DMS79 (cell line): ENCODE data around the gene SCD5.

Source experiments
- DNase-seq: peaks from one replicate; lab custom pipeline; 2025; lab: John Stamatoyannopoulos, UW

Gene SCD5

DNA sequence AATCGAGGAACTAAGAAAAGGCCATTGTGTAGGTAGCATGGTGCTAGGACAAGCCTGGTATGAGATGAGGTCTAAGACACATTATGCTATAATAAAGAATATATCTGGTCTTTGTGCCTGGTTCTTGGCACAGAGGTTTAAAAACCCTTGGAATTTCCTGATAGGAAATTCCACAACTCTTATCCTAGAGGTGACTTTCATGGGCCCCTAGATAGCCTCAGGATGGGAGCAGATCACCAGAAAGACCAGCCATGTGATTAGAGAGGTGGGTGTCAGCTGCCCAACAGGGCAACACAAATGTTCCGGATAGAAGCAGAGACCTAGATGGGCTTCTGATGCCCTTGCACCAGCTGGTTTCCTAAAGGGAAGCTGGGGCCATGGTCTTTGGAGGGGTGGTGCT, 107.2 kb downstream of the SCD5 start:
- no peak for DNase-seq

DNA sequence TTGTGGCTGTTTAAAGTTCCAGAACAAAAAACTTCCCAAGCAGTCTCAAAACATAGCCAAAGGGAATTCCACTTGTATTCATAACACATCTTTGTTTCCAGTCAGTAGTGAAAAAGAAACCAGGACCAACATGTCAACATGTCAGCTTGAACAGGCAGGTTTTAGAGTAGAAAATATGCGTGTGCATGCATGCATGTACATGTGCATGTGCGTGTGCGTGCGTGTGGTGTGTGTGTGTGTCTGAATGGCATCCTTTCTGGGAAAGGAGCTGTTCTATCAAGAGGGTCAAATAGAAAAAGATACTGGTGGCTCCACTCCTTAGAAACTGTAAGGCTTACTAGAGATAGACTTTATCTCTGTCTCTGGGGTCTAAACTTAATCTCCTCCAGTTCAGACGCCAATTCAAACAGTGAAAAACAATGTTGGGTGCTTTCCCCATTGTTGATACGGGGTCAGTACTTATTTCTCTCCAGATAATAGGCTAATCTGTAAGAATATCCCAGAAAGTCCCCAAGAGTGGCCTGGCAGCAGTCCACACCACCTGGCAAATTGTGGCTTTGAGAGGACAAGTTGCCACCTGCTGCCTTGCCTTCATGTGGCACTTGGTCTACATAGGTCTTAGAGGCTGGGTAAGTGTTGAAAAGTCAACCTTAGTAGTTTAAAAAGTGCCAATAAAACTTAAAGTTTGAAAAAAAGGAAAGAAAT, 110.4 kb downstream of the SCD5 start:
- no peak for DNase-seq

GRCh38 chr4:82687531-82687930, 111.1 kb downstream of the SCD5 start:
- no peak for DNase-seq

DNA sequence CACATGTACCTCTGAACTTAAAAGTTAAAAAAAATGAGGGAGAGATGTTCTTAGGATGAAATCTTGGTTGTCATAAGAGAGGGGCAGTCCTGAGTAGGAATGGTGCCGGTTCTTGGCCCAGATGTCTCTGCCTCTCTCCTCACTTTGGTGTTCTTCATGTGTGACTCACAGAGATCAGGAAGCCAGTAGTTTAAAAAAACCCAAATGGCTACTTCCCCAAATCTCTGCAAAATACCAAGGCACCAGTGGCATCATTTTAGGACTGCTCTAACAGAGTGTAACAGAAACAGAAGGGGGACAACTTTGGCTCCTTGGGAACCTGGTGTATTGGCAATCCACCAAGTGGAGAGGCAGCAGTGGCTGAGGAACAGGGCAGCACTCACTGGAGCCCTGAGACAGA, 116.8 kb downstream of the SCD5 start:
- no peak for DNase-seq

- DNase-seq = no peak
Measured at GRCh38 chr4:82680834-82681233, 117.8 kb downstream of the SCD5 start.

- DNase-seq = no peak
Measured at GRCh38 chr4:82679531-82679930, 119.1 kb downstream of the SCD5 start.

DNA sequence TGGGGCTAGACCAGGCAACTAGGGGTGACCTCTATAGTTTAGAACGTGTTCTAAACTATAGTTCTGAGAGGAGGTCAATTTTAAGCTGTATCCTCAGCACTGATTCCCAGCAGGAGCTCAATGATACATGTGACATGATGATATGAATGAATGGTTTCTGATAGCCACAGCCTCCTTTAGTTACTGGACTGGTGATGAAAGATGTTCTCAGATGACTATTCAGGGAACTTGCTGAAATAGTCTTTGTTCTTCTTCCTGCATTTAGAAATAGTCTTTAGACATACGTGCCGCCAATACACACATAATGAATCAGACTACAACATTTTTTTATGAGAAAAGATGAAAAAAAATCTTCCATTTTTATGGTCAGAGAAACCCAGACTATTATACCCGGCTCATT, 120.5 kb downstream of the SCD5 start:
- no peak for DNase-seq

DNA sequence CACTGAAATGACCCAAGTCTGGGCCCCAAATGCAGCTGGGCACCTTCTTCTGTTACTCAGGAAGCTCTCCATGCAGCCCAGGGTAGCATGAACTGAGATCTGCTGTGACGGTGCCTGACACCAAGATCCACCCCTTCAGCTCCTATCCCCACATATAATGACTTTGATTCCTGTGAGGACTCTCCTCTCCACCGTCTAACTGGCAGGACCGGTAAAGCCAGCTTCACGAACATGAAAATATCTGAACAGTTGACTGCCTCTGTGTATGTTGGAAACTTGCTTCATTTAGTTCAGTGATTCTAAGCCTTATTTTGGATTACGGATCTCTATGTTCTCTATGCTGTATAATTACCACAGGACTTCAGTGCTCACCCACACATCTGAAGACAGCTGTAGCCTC, 121.3 kb downstream of the SCD5 start:
- DNase-seq = no peak

- no peak for DNase-seq
Measured at GRCh38 chr4:82667761-82668480, 130.7 kb downstream of the SCD5 start.

DNA sequence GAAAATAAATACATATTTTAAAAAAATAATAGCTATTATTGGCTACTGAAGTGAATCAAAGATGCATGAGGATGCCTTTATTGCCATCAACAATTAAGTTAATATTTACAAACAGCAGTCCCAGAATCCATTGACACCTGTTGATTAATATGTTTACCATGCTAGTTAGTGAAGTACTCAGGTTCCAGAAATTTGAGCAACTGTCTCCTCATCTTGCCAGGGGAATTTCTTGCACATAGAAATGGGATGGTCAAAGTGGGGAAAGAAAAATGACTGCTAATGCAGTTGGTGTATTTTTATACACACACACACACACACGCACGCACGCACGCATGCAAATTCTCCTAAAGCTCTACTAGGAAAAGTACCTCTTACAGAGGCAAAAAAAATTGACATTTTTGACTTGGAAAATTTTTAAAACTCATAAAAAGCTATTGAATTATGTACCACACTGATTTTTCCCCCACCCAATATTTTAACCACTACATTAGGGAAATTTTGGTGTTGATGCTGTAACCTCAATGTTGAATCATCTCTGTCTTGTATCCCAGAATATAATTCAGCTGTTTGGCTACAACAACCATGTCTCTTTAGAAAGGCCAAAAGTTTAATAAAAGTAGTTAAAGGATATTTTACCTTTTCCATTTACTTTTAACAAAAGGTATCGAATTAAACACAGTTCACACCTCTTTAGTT, 131.5 kb downstream of the SCD5 start:
- DNase-seq = no peak

DNA sequence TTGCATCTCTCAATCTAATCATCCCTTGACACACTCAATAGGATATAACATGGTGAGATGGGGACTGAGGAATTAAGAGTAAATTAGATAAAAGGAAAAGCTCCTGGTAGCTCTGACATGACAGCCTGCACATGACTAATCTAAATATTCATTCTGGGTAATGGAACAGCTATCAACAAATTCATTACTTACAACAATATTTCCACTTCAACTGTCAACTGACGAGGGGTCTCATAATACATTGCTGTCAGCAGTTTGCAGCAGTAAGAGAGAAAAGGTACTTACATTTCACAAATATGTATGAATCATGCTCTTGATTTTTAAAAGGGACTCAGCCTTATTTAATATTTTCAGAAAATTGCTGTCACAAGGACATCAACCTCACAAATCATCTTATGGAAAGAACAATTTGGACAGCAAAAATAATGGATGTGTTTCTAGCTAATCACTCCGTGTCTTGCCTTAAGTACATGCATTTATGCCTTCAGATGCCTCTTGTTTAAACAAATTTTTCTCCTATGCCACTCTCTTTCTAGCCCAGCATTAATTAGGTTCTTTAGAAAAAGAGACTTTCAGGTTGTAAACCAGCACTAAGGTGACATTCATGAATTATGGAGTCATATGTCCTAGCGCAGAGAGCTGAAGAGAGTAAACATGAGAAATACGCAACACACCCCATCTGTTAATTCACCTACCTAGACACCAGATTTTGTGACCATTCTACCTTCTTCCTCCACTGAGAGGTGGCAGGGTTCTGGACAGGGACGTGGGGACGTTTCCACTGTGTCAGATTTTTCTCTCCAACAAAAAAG, 137.2 kb downstream of the SCD5 start:
- no peak for DNase-seq

GRCh38 chr4:82652062-82652461, 146.5 kb downstream of the SCD5 start:
- DNase-seq = no peak

- no peak for DNase-seq
Measured at GRCh38 chr4:82650868-82651267, 147.7 kb downstream of the SCD5 start.

GRCh38 chr4:82648356-82648755, 150.2 kb downstream of the SCD5 start:
- no peak for DNase-seq

DNA sequence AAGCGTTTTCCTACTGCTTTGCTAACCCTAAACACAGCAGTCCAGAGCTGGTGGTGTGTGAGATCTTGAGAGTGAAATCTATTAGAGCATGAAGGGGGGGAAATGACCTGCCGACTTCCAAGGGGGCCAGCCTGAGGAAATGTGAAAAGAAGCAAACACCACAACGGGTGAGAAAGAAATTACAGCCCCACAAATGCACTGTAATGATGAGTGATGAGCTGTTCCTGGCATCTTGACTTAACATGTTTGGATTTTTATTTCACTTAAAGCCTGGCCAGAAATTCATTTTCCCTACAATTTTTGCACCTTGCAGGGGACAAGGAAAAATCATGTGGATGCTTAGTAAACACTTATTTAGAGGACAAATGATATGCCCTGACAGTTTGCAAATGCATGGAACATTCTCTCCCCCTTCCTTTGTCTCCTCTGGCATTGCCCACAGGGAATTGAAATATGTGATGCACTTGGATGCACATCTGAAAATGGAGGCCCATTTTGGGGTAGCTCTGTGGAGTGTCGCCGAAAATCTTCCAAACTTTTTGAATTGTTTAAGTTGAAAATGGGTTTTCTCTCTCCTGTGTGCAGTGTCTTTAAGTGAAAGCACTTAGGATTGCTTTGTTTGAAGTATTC, 152.5 kb downstream of the SCD5 start:
- DNase-seq = no peak

DNA sequence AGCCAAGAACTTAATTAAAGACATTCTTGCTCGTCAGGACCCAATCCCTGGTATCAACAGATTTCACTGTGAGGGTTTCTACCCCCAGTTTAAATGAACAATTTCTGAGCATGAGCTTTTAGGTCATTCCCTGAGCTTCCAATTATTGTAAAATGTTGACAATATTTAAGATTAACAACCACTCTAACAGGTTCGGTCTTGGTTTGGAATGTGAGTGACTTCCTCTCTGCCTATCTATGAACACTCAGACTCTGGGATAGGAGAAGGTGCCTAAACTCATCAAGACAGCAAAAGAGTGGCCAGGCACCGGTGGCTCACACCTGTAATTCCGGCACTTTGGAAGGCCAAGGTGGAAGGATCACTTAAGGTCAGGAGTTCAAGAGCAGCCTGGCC, 153.9 kb downstream of the SCD5 start:
- DNase-seq = no peak

DNA sequence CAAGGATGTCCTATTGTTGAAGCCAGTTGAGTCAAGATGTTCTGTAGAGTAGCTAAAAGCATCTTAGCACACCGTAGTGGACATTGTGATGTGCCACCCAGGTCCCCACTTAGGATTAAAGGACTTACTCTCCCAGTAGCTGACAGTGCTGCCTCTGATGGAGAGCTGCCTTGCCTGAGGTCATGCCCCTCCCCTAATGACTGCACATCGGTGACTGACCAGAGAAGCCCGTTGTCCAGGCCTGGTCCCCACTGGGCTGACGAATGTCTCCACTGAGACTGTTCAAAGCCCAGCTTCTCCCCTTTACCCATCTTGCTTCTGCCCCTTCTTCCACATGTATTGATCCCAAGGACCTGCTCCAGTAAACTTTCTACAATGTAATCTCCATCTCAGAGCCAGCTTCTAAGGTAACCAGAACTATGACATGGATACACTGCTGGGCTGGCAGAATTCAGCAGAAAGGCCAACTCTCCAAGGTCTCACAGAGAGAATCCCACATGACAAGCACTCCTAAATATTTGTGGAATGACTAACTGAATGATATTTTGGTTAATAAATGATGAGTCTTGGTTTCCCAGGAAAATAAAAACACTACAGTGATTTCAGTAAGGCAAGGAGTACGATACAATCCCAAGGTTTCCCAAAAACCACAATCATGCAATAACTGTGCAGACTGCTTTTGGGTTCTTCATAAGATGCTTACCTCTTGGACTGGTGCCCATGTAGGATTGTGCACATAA, 154.4 kb downstream of the SCD5 start:
- DNase-seq = no peak

- no peak for DNase-seq
Measured at GRCh38 chr4:82642331-82642730, 156.3 kb downstream of the SCD5 start.

- DNase-seq = no peak
Measured at GRCh38 chr4:82640540-82640939, 158.1 kb downstream of the SCD5 start.

- no peak for DNase-seq
Measured at GRCh38 chr4:82639971-82640370, 158.6 kb downstream of the SCD5 start.

- no peak for DNase-seq
Measured at GRCh38 chr4:82638479-82638878, 160.1 kb downstream of the SCD5 start.
